ENCODE results near the gene DCC. TPM values are rescaled to one million over a fixed set of nuclear protein-coding genes. Genes with fewer than 3 reads are reported as not detected.

The DCC gene
- total and polyA plus RNA-seq, 2 experiments from 2014 or later, result 0.27 to 0.38 TPM

- peak; percentile 44 for TF ChIP-seq CTCF (IDR thresholded peaks at IDR 0.05; ENCODE audit: low read depth, low read length)
- peak; percentile 46 to 54 for DNase-seq (ENCODE audit: low read depth in 1 of 2, low spot score in 1 of 2)
- H3K9me3 ChIP-seq (ENCODE audit: low read depth), result no peaks in the 10 kb centered on the region
- no peaks in the 10 kb centered on the region for H3K36me3 ChIP-seq
- H3K27me3 ChIP-seq, result no peaks in the 10 kb centered on the region
- H3K4me3 ChIP-seq, result no peak overlapping the region
- no peaks in the 10 kb centered on the region for H3K4me1 ChIP-seq (ENCODE audit: low read depth)
- H3K27ac ChIP-seq, result no peak overlapping the region
These were observed 1040.2 kb downstream of the DCC start for GRCh38 chr18:53380063-53380639.

DNA sequence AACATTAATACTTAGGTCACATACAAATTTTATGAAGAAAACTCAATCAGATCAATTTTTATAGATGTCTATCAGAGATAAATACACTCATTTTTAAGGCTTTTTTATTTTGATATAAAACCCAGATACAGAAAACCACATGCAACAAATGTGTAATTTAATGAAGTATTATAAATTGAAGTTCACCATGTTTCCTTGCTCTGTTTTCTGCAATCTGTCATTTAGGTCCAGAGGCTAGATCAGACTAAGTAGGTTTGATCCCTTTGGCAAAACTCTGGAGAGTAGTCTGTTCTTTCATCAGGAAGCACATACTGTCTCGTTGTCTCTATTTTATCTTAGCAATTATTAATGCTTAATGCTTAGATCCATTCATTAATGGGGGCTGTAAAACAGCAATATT lies 1042.9 kb downstream of the DCC start:
- Histone ChIP-seq H3K9me3 (ENCODE audit: low read depth) (no peaks in the 10 kb centered on the region), H3K4me1 (ENCODE audit: low read depth) (no peaks in the 10 kb centered on the region), H3K36me3 (no peaks in the 10 kb centered on the region), H3K4me3 (no peak overlapping the region), H3K27me3 (no peaks in the 10 kb centered on the region), H3K27ac (no peak overlapping the region)
- DNase-seq (ENCODE audit: low read depth in 1 of 2, low spot score in 1 of 2), result no peak
- no peak for TF ChIP-seq CTCF (IDR thresholded peaks at IDR 0.05; ENCODE audit: low read depth, low read length)

- H3K4me3 ChIP-seq, result no peak overlapping the region
- no peak overlapping the region for H3K27ac ChIP-seq
- H3K36me3 ChIP-seq, result no peaks in the 10 kb centered on the region
- no peak for DNase-seq (ENCODE audit: low read depth in 1 of 2, low spot score in 1 of 2)
- no peaks in the 10 kb centered on the region for H3K9me3 ChIP-seq (ENCODE audit: low read depth)
- H3K4me1 ChIP-seq (ENCODE audit: low read depth), result no peaks in the 10 kb centered on the region
- no peaks in the 10 kb centered on the region for H3K27me3 ChIP-seq
- no peak for TF ChIP-seq CTCF (IDR thresholded peaks at IDR 0.05; ENCODE audit: low read depth, low read length)
These were observed 1045.9 kb downstream of the DCC start for GRCh38 chr18:53385889-53386288.

GRCh38 chr18:53387581-53387980 lies 1047.6 kb downstream of the DCC start:
- TF ChIP-seq CTCF (IDR thresholded peaks at IDR 0.05; ENCODE audit: low read depth, low read length), result no peak
- DNase-seq (ENCODE audit: low read depth in 1 of 2, low spot score in 1 of 2), result no peak
- H3K36me3 ChIP-seq, result no peaks in the 10 kb centered on the region
- H3K4me1 ChIP-seq (ENCODE audit: low read depth), result no peaks in the 10 kb centered on the region
- no peak overlapping the region for H3K4me3 ChIP-seq
- H3K27me3 ChIP-seq, result no peaks in the 10 kb centered on the region
- no peak overlapping the region for H3K27ac ChIP-seq
- H3K9me3 ChIP-seq (ENCODE audit: low read depth), result no peaks in the 10 kb centered on the region

- Histone ChIP-seq H3K27me3 (no peaks in the 10 kb centered on the region), H3K9me3 (ENCODE audit: low read depth) (no peaks in the 10 kb centered on the region), H3K4me1 (ENCODE audit: low read depth) (no peaks in the 10 kb centered on the region), H3K27ac (no peak overlapping the region), H3K36me3 (no peaks in the 10 kb centered on the region), H3K4me3 (no peak overlapping the region)
- DNase-seq (ENCODE audit: low read depth in 1 of 2, low spot score in 1 of 2), result no peak
- TF ChIP-seq CTCF (IDR thresholded peaks at IDR 0.05; ENCODE audit: low read depth, low read length), result no peak
These were observed 1062.7 kb downstream of the DCC start for GRCh38 chr18:53402670-53403069.
